AG08396 (cell line): ENCODE measurements around the gene CAMSAP1.
"Not testable (repeated sequence)": the region's sequence is repeated elsewhere in the genome, so short reads cannot be mapped to it uniquely, and the experiment has no call there.

ENCODE experiments used
- DNase-seq: peaks from one replicate; pipeline ENCODE4 v3.0.0; 2012; ENCODE audit warnings: low spot score, mixed read lengths

Gene CAMSAP1, protein sequence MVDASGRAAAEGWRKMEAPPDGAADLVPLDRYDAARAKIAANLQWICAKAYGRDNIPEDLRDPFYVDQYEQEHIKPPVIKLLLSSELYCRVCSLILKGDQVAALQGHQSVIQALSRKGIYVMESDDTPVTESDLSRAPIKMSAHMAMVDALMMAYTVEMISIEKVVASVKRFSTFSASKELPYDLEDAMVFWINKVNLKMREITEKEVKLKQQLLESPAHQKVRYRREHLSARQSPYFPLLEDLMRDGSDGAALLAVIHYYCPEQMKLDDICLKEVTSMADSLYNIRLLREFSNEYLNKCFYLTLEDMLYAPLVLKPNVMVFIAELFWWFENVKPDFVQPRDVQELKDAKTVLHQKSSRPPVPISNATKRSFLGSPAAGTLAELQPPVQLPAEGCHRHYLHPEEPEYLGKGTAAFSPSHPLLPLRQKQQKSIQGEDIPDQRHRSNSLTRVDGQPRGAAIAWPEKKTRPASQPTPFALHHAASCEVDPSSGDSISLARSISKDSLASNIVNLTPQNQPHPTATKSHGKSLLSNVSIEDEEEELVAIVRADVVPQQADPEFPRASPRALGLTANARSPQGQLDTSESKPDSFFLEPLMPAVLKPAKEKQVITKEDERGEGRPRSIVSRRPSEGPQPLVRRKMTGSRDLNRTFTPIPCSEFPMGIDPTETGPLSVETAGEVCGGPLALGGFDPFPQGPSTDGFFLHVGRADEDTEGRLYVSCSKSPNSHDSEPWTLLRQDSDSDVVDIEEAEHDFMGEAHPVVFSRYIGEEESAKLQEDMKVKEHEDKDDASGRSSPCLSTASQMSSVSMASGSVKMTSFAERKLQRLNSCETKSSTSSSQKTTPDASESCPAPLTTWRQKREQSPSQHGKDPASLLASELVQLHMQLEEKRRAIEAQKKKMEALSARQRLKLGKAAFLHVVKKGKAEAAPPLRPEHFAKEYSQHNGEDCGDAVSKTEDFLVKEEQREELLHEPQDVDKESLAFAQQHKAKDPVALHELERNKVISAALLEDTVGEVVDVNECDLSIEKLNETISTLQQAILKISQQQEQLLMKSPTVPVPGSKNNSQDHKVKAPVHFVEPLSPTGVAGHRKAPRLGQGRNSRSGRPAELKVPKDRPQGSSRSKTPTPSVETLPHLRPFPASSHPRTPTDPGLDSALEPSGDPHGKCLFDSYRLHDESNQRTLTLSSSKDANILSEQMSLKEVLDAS (N-terminal part only)

DNA sequence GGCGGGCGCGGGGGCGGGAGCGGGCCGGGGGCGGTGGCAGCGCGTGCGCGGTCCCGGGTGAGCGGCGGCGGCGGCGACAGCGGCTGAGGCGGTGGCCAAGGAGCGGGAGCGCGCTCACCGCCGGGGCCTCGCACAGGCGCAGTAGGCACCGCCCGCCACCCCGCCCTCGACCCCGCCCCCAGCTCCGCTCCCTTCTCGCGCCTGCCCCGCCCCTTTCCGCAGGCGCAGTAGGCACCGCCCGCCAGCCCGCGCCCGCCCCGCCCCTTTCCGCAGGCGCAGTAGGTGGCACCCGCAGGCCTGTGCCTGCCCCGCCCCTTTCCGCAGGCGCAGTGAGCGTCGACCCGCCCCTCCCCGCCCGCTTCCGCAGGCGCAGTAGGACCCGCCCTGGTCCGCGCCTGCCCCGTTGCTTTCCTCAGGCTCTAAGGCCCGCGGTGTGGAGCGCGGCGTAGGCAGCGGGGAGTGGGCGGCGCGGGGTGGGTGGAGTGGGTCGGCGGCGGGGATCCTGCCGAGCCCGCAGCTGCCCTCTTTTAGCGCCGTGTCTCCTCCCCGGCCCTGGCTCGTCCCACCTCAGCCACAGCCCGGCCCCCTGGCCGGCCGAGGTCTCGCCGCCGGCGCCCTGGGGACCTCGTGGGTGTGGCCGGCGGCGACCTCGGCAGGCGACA, at the start of gene CAMSAP1:
CAMSAP1 (minus strand) TSS at position 116 of the 662 bp plus-strand sequence. CDS start 387 bp downstream, outside the sequence.
- DNase-seq: peak; percentile 99

GRCh38 chr9:135956802-135957174, 49.4 kb upstream of the CAMSAP1 start:
- DNase-seq: no peak

DNA sequence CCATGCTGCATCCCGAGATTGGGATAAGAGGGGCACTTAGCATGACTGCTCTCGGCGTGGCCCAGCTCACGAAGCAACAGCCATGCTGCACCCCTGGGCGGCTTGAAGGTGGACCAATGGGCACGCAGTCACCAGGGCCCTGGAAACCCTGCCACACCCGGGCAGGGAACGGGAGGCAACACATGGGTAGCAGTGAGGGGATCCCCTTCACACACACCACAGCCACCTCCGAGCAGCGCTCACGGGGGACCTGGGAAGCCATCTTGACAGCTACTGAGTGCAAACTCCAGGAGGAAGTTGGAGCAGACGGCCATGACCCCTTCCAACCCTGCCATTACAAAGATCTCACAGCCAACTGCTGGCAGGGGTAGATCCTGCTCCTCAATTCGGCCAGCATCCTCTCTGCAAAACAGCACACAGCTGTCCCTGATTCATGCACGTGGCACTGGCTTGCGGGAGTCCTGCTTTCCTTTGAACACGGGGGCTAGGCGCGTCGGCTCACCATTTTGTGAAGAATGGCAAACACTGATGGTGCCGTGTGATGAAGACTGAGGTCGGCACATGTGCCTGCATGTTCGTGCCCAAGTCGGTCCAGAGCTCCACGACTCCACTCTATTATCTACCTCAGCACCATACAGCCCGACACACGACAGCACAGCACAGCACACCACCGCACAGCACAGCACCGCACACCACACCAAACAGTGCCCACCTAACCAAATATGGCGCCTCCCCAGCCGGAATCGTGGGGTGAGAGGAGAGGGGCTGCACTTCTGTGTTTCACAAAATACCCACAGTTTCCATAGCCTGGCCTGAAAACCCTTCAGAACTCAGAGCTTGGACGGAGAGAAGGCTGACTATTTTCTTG, 48.8 kb upstream of the CAMSAP1 start:
- no peak for DNase-seq

DNA sequence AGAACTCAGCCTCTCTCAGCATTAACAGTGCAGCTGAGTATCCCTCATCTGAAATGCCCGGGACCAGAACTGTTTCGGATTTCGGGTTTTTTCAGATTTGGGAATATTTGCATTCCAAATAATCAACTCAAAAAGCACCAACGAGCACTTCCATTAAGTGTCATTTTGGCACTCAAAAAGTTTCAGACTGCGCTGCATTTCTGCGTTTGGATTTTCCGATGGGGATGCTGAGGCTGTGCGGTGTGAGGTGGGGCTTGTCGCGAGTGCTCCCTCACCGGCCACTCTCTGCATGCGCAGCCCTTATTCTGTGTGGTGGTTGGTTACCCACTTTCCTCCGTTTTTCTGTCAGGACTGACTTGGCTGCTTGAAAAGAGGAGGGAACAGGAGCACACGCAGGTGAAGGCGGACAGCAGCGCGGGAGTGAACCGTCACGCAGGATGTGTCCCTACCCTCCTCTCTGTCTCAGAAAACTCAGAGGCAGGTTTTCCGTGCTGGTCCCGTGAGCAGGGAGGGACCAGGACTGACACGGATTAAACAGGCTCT, 45.4 kb upstream of the CAMSAP1 start:
- no peak for DNase-seq

- peak; percentile 54 for DNase-seq
Observed at GRCh38 chr9:135951889-135952663, 44.7 kb upstream of the CAMSAP1 start.

DNA sequence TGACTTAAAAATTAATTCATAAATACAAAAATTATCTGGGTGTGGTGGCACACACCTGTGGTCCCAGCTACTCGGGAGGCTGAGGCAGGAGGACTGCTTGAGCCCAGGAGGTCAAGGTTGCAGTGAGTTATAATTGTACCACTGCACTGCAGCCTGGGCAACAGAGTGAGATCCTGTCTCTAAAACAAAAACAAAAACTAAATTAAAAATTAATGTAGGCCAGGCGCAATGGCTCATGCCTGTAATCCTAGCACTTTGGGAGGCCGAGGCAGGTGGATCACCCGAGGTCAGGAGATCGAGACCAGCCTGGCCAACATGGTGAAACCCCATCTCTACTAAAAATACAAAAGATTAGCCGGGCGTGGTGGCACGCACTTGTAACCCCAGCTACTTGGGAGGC, 44.0 kb upstream of the CAMSAP1 start:
- DNase-seq: not testable (repeated sequence)

GRCh38 chr9:135950841-135951240, 43.5 kb upstream of the CAMSAP1 start:
- DNase-seq: not testable (repeated sequence)

DNA sequence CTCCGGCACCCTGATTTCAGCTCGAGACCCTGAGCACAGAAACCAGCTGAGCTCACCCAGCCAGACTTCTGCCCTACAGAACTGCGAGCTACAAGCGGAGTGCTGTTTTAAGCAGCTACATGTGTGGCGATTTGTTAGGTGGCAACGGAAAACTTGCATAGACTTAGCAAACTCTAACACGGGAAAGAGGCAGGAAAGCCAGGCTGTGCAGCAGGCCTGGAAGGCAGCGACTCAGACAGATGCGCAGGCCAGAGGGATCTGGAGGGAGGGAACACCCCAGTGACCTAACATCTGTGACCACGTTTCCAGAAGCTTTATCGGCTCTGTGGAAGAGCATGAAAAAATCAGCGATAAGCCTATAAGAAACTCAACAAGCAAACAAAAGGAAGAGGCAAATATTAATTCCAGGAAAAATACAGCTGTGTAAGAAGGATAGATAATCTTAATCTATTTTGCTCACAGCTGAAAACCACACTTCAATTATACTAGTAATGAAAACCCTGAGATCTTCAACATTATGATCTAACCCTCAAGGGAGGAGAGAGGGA, 42.9 kb upstream of the CAMSAP1 start:
- no peak for DNase-seq

DNA sequence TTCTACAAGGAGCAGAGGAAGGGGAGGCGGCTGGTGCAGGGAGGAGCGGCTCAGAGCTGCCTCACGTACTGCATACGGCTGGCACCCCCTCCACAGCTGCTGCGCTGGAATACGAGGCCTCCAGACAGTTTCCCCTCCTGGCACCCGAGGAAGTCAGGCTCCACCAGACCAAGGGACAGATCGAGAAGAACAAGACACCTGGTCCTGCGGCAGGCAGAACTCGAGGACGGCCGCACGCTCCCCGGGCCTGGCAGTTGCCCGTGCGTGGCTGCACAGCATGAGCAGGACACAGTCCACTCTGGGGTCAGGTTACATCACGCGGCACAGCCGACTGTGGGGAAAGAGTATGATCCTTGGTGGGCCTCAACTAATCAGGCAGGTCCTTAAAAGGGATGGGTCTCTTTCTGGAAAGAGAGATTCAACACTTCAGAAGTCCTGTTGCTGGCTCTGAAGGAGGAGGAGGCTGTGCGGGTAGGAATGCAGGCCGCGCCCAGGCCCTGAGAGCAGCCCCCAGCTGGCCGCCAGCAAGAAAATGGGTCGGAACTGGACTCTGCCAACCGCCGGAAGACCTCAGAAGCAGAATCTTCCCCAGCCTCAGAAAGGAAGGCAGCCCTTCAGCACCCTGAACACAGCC, 42.3 kb upstream of the CAMSAP1 start:
- no peak for DNase-seq

DNA sequence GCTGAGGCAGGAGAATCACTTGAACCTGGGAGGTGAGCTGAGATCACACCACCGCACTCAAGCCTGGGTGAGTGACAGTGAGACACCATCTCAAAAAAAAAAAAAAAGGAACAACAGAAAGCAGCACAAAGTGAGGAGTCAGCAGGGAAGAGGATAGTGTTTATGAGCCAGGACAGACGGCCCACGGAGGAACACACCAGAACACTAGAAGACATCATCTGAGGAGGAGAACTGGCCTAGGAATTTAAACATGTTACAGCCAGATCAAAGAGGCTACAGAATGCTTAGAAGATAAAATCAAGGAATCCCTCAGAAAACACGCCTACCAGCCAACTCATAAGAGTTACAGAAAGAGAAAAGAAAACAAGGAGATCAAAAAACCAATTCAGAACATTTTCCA, 41.6 kb upstream of the CAMSAP1 start:
- DNase-seq: no peak

GRCh38 chr9:135948446-135948845, 41.1 kb upstream of the CAMSAP1 start:
- DNase-seq: no peak

- no peak for DNase-seq
Observed at GRCh38 chr9:135947582-135947981, 40.2 kb upstream of the CAMSAP1 start.

DNA sequence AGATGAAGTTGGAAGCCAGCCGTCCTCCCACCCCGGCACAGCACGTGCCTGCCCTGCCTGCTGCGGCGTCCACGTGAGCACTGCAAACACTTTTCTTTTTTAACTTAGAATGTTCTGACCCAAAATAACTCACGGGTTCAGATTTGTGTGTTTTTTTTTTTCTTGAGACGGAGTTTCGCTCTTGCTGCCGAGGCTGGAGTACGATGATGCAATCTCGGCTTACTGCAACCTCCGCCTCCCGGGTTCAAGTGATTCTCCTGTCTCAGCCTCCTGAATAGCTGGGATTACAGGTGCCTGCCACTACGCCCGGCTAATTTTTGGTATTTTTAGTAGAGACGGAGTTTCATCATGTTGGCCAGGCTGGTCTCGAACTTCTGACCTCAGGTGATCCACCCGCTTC, 39.8 kb upstream of the CAMSAP1 start:
- not testable (repeated sequence) for DNase-seq

- DNase-seq: no peak
Observed at GRCh38 chr9:135946392-135946994, 39.1 kb upstream of the CAMSAP1 start.

DNA sequence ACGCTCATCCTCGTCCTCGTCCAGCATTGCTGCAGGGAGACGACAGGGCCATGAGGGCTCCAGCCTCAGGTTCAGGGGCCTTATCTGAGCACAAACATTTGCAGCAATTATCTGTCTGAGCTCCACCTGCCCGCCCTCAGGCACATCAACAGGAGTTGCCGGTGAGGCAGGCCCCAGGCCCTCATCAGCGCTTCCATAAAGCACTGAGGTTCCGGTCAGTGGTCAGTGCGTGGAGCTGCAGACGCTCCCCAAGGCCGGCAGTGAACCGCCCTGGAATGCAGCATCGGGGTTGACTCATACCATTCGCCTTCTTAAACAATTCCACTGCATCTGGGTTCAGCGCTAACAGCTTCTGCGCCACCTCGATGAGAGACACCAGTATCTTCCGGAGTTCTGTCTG, 38.6 kb upstream of the CAMSAP1 start:
- no peak for DNase-seq

DNA sequence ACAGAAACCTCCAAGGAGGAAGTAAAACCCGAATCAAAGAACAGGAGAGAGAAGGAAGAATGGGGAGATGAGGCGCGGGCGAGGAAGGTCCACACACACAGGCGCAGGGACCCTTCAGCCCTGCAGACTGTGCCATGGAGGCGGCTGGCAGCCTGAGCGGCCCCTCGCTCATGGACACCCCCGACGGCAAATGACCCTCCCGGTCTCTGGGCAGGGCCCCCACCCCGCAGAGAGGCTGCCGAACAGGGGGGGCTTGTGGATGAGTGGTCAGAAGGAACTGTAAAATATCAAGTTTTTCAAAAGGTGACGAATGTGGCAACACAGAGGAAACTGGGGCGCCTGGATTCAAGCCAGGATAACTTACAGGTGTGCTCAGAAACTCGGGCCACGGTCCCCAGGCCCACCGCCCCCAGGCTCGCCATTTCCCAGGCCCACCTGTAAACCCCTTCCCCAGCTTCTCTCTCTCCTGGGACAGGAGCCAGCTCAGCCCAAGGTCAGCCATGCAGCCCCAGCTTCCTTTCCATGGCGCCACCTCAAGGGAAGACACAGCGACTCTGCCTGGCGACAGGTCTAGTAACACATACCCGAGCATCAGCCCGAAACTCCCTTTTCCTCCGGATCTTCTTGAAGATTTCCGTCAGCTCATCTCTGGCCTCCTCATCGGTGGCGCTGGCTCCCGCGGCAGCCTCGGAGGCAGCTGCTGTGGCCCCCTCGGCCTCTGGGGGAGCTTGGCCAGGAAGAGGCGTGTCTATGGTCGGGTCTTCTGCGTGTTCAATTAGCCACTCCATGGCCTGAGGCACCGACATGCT, 37.3 kb upstream of the CAMSAP1 start:
- DNase-seq: no peak

GRCh38 chr9:135943604-135944003, 36.3 kb upstream of the CAMSAP1 start:
- DNase-seq: not testable (repeated sequence)
